Ovary (tissue), 9 donors: ENCODE measurements around the gene FCRL5. TPM values are rescaled to one million over a fixed set of nuclear protein-coding genes. Genes with fewer than 3 reads are reported as not detected.

Experiments used
- DNase-seq, 5 donors: peaks; one replicate each; pipeline ENCODE4 v3.0.0-alpha.2; 2019 to 2020
- H3K27ac ChIP-seq, 2 donors: fragments of 200-600 bp; one replicate each; pipeline versions ENCODE4 v1.5.1 to v1.8.0; 2019 to 2022
- H3K27me3 ChIP-seq: fragments of 200-600 bp; one replicate; pipeline ENCODE4 v1.8.0; 2022
- H3K36me3 ChIP-seq: fragments of 200-600 bp; sonication (generic); one replicate; pipeline ENCODE4 v1.5.1; 2019
- H3K4me1 ChIP-seq: one replicate; pipeline ENCODE4 v1.8.1; 2013; ENCODE audit warnings: mild to moderate bottlenecking, moderate library complexity; ENCODE audit not compliant: insufficient read depth
- H3K4me3 ChIP-seq: fragments of 200-600 bp; sonication (generic); one replicate; pipeline ENCODE4 v1.5.1; 2017
- H3K9me3 ChIP-seq, 2 donors: fragments of 200-600 bp in 1 of 2; sonication (generic) in 1 of 2; one replicate each; pipeline versions ENCODE4 v1.5.1 to v1.8.1; 2013 to 2019; ENCODE audit warnings: mild to moderate bottlenecking in 1 of 2, moderate library complexity in 1 of 2
- EP300 ChIP-seq: sonication (generic); formaldehyde crosslinking; IDR thresholded peaks from one replicate; pipeline ENCODE4 v1.6.1; 2017; ENCODE audit warnings: antibody characterized with exemption
- POLR2A ChIP-seq: fragments of 450-650 bp; IDR thresholded peaks from one replicate; pipeline ENCODE4 v1.6.1; 2017; ENCODE audit warnings: antibody characterized with exemption, mild to moderate bottlenecking, moderate library complexity
- WGBS, 3 donors: extraction: QIAGEN DNeasy Blood & Tissue Kit in 1 of 3; methylation state at CpG; one replicate each; pipeline versions ENCODE4 v1.1.5 to v1.1.7; 2013 to 2017; 5-methylcytosine and 5-hydroxymethylcytosine counted together
- intact Hi-C, 4 donors: fragments of 100-400 bp; cut with DNase I; formaldehyde crosslinking; loops; one replicate each; pipeline versions ENCODE4 v1.11.0 to v1.15.1; 2022 to 2023
- polyA plus RNA-seq, 2 donors: library from polyadenylated mRNA; stranded (reverse); fragments of 200-250 nt in 1 of 2; fragments of 350-450 nt in 1 of 2; fragmentation: Illumina TruSeq in 1 of 2; extraction: RNeasy Lipid Tissue Mini Kit (QIAGEN cat#74804) in 1 of 2; gene quantifications; one replicate each; pipeline ENCODE4 v1.2.3, GENCODE V29; 2013 to 2014
- total RNA-seq, 7 donors: library from RNA; depleted of rRNA in 2 of 7; stranded (reverse); fragments of >200 nt in 2 of 7; fragmentation: NEBNext Ultra II Directional in 3 of 7; extraction: Animal tissue kit (Norgen Biotek cat#: 25700) in 3 of 7; gene quantifications; one replicate each; pipeline versions ENCODE4 v1.1.0 to v1.2.4, GENCODE V29; 2016 to 2023
- TF ChIP-seq, protein P1 (sequence below), 3 donors: fragments of 450-650 bp in 2 of 3; fragments of 200-600 bp in 1 of 3; IDR thresholded peaks; one replicate each; pipeline versions ENCODE4 v1.5.1 to v1.8.0; 2016 to 2022; ENCODE audit warnings: antibody characterized with exemption in 3 of 3, mild to moderate bottlenecking in 1 of 3
- donor health status: DM: no; HTN: no; CAD: no; lungs with moderate emphysema.
- donor health status: DM: no; HTN: no; CAD: no.
- donor health status: Bipolar disorder and iron deficiency.
- donor health status: DM: yes; HTN: yes; CAD: no.
- donor health status: DM: no; HTN: no; CAD: no.
- donor health status: DM: yes; HTN: yes; CAD: no.

Gene FCRL5
- total and polyA plus RNA-seq, 9 donors, result 0.10 to 1.2 (median 0.23) TPM; not detected in 2

DNA sequence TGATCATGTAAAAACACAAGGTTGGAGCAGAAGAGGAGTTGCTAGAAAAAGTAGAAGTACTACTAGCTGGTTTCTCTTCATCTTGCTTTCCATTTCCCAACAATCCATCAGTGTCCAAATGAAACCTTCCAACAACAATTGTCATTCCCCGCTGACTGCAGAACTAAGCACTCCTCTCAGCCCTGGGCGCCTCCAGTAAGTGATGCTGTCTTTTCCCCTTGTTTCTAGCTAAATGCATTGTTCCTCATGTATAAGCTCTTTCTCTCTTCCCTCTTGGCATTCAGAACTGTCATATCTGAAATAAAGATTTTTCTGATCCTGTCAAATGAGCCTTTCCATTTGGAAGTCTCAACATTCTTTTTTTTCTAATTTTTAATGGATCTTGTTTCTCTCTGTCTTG, 68.7 kb downstream of the FCRL5 start:
- TF ChIP-seq, protein P1, sequence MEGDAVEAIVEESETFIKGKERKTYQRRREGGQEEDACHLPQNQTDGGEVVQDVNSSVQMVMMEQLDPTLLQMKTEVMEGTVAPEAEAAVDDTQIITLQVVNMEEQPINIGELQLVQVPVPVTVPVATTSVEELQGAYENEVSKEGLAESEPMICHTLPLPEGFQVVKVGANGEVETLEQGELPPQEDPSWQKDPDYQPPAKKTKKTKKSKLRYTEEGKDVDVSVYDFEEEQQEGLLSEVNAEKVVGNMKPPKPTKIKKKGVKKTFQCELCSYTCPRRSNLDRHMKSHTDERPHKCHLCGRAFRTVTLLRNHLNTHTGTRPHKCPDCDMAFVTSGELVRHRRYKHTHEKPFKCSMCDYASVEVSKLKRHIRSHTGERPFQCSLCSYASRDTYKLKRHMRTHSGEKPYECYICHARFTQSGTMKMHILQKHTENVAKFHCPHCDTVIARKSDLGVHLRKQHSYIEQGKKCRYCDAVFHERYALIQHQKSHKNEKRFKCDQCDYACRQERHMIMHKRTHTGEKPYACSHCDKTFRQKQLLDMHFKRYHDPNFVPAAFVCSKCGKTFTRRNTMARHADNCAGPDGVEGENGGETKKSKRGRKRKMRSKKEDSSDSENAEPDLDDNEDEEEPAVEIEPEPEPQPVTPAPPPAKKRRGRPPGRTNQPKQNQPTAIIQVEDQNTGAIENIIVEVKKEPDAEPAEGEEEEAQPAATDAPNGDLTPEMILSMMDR (IDR thresholded peaks at IDR 0.05), result no peak
- no peak for TF ChIP-seq EP300
- TF ChIP-seq POLR2A, result no peak

DNA sequence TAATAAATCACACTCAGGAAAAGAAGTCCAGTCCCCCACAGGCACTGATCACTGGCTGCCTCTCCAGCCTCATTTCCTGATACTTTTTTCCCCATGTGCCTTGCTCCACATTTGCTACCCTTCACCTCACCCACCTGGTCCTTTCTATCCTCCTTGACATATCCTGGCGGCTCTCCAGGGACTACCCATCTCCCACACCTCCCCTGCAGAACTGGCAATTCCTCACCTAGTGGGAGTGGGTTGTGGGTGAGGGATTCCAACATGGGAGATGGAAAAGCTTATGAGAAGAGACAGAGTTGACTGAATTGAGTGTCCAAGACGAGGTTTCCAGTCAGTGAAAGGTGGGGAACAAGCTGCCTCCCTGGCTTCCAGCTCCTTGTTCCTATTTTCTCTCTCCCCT, 69.6 kb downstream of the FCRL5 start:
- no peaks in the 10 kb centered on the region for H3K27me3 ChIP-seq
- H3K36me3 ChIP-seq, result no peaks in the 10 kb centered on the region
- H3K4me1 ChIP-seq, result no peaks in the 10 kb centered on the region
- intact Hi-C loops, result loop anchor here in 1 of 4 donors (10.0 kb wide), 1 partner anchor 108 kb away; no protein-coding TSS in a partner anchor
- TF ChIP-seq, protein P1 (IDR thresholded peaks at IDR 0.05), result no peak
- TF ChIP-seq POLR2A (no peak), EP300 (no peak)
- no peak overlapping the region for H3K4me3 ChIP-seq
- DNase-seq, result no peak
- WGBS, 3 donors, result 20 to 24% (median 21%) methylated on average over 2 of the region's 2 CpGs
- peaks cover 0 to 7% of the 10 kb centered on the region in 2 donors for H3K9me3 ChIP-seq
- no peak overlapping the region for H3K27ac ChIP-seq

More for the DNA sequence above, 68.7 kb downstream of the FCRL5 start:
- Histone ChIP-seq H3K27ac (no peak overlapping the region), H3K9me3 (peaks cover 0 to 4% of the 10 kb centered on the region in 2 donors), H3K4me3 (no peak overlapping the region), H3K27me3 (no peaks in the 10 kb centered on the region), H3K4me1 (no peaks in the 10 kb centered on the region), H3K36me3 (no peaks in the 10 kb centered on the region)
- intact Hi-C loops, result loop anchor here in 1 of 4 donors (10.0 kb wide), 1 partner anchor 109 kb away; no protein-coding TSS in a partner anchor
- no peak for DNase-seq
- WGBS, 3 donors, result 74 to 93% (median 93%) methylated on average over 2 of the region's 2 CpGs

DNA sequence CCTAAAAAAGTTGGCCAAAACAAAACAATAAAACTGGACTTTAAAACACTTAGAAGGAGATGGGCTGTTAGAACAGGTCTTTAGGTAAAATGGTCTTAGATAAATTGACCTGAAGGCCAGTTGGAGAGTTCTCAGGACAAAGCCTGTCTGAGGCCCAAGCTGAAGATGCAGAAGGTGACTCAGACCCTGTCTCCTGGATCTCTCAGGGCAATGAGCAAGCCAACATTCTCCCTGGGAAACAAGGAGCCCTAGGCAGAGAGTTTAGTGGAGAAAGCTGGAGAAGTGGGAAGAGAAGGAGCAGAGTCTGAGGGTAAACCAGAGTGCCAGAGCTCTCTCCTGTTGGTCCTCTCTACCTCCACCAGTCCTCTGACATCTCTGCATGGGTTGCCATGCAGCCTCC, 70.1 kb downstream of the FCRL5 start:
- Histone ChIP-seq H3K9me3 (peaks cover 0 to 7% of the 10 kb centered on the region in 2 donors), H3K27ac (no peak overlapping the region), H3K36me3 (no peaks in the 10 kb centered on the region), H3K27me3 (no peaks in the 10 kb centered on the region), H3K4me1 (no peaks in the 10 kb centered on the region), H3K4me3 (no peak overlapping the region)
- TF ChIP-seq, protein P1 (IDR thresholded peaks at IDR 0.05), result no peak
- TF ChIP-seq EP300 (no peak), POLR2A (no peak)
- DNase-seq, result no peak
- intact Hi-C loops, result loop anchor here in 1 of 4 donors (10.0 kb wide), 1 partner anchor 107 kb away; no protein-coding TSS in a partner anchor

DNA sequence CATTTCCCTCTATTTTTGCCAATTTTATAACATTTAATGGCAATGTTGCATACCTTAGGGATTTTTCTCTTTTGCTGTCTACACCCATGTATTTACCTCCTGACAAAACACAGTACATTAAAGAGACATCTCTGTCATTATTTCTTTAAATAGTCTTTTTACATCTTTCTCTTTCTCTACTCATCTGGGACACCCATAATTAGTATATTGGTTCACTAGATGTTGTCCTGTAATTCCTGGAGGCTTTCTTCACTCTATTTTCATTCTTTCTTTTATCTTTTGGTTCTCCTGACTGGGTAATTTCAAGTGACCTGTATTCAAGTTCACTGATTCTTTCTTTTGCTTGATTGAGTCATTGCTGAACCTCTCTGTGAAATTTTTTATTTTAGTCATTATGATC, 74.3 kb downstream of the FCRL5 start:
- DNase-seq, result no peak
- intact Hi-C loops, result no loop called here

More for the DNA sequence above, 74.3 kb downstream of the FCRL5 start:
- Histone ChIP-seq H3K9me3 (peaks cover 0 to 7% of the 10 kb centered on the region in 2 donors), H3K27me3 (no peaks in the 10 kb centered on the region), H3K36me3 (no peaks in the 10 kb centered on the region), H3K27ac (no peak overlapping the region), H3K4me1 (no peaks in the 10 kb centered on the region), H3K4me3 (no peak overlapping the region)
- TF ChIP-seq EP300 (no peak), POLR2A (no peak)
- TF ChIP-seq, protein P1 (IDR thresholded peaks at IDR 0.05), result no peak
